Parathyroid adenoma (tissue), 2 donors: ENCODE data around the gene SLC41A3.
"Not testable (repeated sequence)": the region's sequence is repeated elsewhere in the genome, so short reads cannot be mapped to it uniquely, and the experiment has no call there.

Experiments
- H2AFZ ChIP-seq: fragments of 300-600 bp; sonication (generic); one replicate; pipeline ENCODE4 v1.7.0; 2017; ENCODE audit warnings: antibody characterized with exemption, mild to moderate bottlenecking
- H3K27ac ChIP-seq: fragments of 300-600 bp; sonication (generic); one replicate; pipeline ENCODE4 v1.7.0; 2017
- H3K27me3 ChIP-seq: fragments of 300-600 bp; sonication (generic); one replicate; pipeline ENCODE4 v1.7.0; 2017; ENCODE audit warnings: low read length; ENCODE audit not compliant: control insufficient read depth, insufficient read depth
- H3K36me3 ChIP-seq: fragments of 300-600 bp; sonication (generic); one replicate; pipeline ENCODE4 v1.7.0; 2017; ENCODE audit warnings: low read length; ENCODE audit not compliant: control insufficient read depth, insufficient read depth
- H3K4me1 ChIP-seq: fragments of 300-600 bp; sonication (generic); one replicate; pipeline ENCODE4 v1.7.0; 2017; ENCODE audit warnings: control low read depth
- H3K4me2 ChIP-seq: fragments of 300-600 bp; sonication (generic); one replicate; pipeline ENCODE4 v1.7.0; 2017; ENCODE audit warnings: low read length
- H3K4me3 ChIP-seq: fragments of 300-600 bp; sonication (generic); one replicate; pipeline ENCODE4 v1.7.0; 2017; ENCODE audit warnings: low read depth, low read length
- H3K79me2 ChIP-seq: fragments of 300-600 bp; sonication (generic); one replicate; pipeline ENCODE4 v1.7.0; 2017; ENCODE audit warnings: control low read depth
- H3K9ac ChIP-seq: fragments of 300-600 bp; sonication (generic); one replicate; pipeline ENCODE4 v1.7.0; 2017; ENCODE audit warnings: mild to moderate bottlenecking
- H3K9me3 ChIP-seq: fragments of 300-600 bp; sonication (generic); one replicate; pipeline ENCODE4 v1.7.0; 2017; ENCODE audit warnings: low read length; ENCODE audit not compliant: control insufficient read depth
- CTCF ChIP-seq: fragments of 300-600 bp; sonication (generic); IDR thresholded peaks from one replicate; pipeline ENCODE4 v1.7.0; 2017; ENCODE audit warnings: antibody characterized with exemption, mild to moderate bottlenecking
- donor health status: primary hyperparathyroidism.

The SLC41A3 gene

GRCh38 chr3:125967156-125967555, 116.8 kb downstream of the SLC41A3 start:
- Histone ChIP-seq H3K36me3 (no peaks in the 10 kb centered on the region), H3K4me2 (no peak overlapping the region), H3K27me3 (no peaks in the 10 kb centered on the region), H2AFZ (no peak overlapping the region), H3K4me3 (no peak overlapping the region), H3K9me3 (no peaks in the 10 kb centered on the region), H3K9ac (no peak overlapping the region), H3K4me1 (peaks cover 4% of the 10 kb centered on the region), H3K27ac (no peak overlapping the region), H3K79me2 (no peaks in the 10 kb centered on the region)
- TF ChIP-seq CTCF = no peak

GRCh38 chr3:125965505-125965904, 118.4 kb downstream of the SLC41A3 start:
- Histone ChIP-seq H3K4me2 (no peak overlapping the region), H3K36me3 (no peaks in the 10 kb centered on the region), H3K79me2 (no peaks in the 10 kb centered on the region), H3K4me1 (peaks cover 4% of the 10 kb centered on the region), H2AFZ (no peak overlapping the region), H3K4me3 (no peak overlapping the region), H3K9me3 (no peaks in the 10 kb centered on the region), H3K27ac (no peak overlapping the region), H3K9ac (no peak overlapping the region), H3K27me3 (no peaks in the 10 kb centered on the region)
- TF ChIP-seq CTCF = no peak

- H3K9ac ChIP-seq, H3K27me3 ChIP-seq, H3K27ac ChIP-seq, H3K4me1 ChIP-seq, H2AFZ ChIP-seq, H3K4me3 ChIP-seq, H3K9me3 ChIP-seq, H3K79me2 ChIP-seq, H3K36me3 ChIP-seq, H3K4me2 ChIP-seq: not testable (repeated sequence)
Measured at GRCh38 chr3:125963834-125964233, 120.1 kb downstream of the SLC41A3 start.

GRCh38 chr3:125961289-125961589, 122.7 kb downstream of the SLC41A3 start:
- Histone ChIP-seq H3K9ac (no peak overlapping the region), H3K79me2 (no peaks in the 10 kb centered on the region), H3K27me3 (no peaks in the 10 kb centered on the region), H3K9me3 (no peaks in the 10 kb centered on the region), H3K27ac (no peak overlapping the region), H2AFZ (no peak overlapping the region), H3K4me1 (no peaks in the 10 kb centered on the region), H3K4me2 (no peak overlapping the region), H3K4me3 (no peak overlapping the region), H3K36me3 (no peaks in the 10 kb centered on the region)
- TF ChIP-seq CTCF = no peak

- Histone ChIP-seq H3K4me1 (no peaks in the 10 kb centered on the region), H3K79me2 (no peaks in the 10 kb centered on the region), H3K9me3 (no peaks in the 10 kb centered on the region), H3K4me2 (no peak overlapping the region), H3K27me3 (no peaks in the 10 kb centered on the region), H2AFZ (no peak overlapping the region), H3K4me3 (no peak overlapping the region), H3K27ac (no peak overlapping the region), H3K36me3 (no peaks in the 10 kb centered on the region), H3K9ac (no peak overlapping the region)
- TF ChIP-seq CTCF = no peak
Measured at GRCh38 chr3:125960456-125961288, 123.3 kb downstream of the SLC41A3 start.
